ENCODE measurements around the gene PRKAR2B.

GRCh38 chr7:107138696-107139420, 94.4 kb downstream of the PRKAR2B start:
- TF ChIP-seq CTCF (IDR thresholded peaks at IDR 0.05) = no peak
- no peak for TF ChIP-seq EZH2phosphoT487 (IDR thresholded peaks at IDR 0.05)
- no peak for TF ChIP-seq EZH2 (IDR thresholded peaks at IDR 0.05)

Measured in neural progenitor cell (in vitro differentiated cells).